ACC112 (cell line): ENCODE results near the gene KRTAP10-6.
"Not testable (repeated sequence)": the region's sequence is repeated elsewhere in the genome, so short reads cannot be mapped to it uniquely, and the experiment has no call there.

ENCODE experiments used
- H2AFZ ChIP-seq: fragments of 200-600 bp; sonication (generic); one replicate; pipeline ENCODE4 v1.6.0; 2017; ENCODE audit warnings: antibody characterized with exemption, low read length; ENCODE audit not compliant: unreplicated experiment
- H3K27ac ChIP-seq: fragments of 200-600 bp; sonication (generic); 2 replicates; pipeline ENCODE4 v1.5.1; 2014; ENCODE audit warnings: low read depth, mild to moderate bottlenecking, antibody characterized with exemption, low read length, moderate library complexity
- H3K27me3 ChIP-seq: fragments of 200-600 bp; sonication (generic); 2 replicates; pipeline ENCODE4 v1.6.1; 2014; ENCODE audit warnings: mild to moderate bottlenecking, antibody characterized with exemption, low read length, moderate library complexity, mixed read lengths; ENCODE audit not compliant: insufficient read depth
- H3K36me3 ChIP-seq: fragments of 200-600 bp; sonication (generic); 2 replicates; pipeline ENCODE4 v1.6.1; 2016; ENCODE audit warnings: mild to moderate bottlenecking, antibody characterized with exemption, low read length, moderate library complexity, mixed read lengths; ENCODE audit not compliant: insufficient read depth
- H3K4me1 ChIP-seq: fragments of 200-600 bp; sonication (generic); one replicate; pipeline ENCODE4 v1.6.1; 2016; ENCODE audit warnings: low read length, mixed read lengths; ENCODE audit not compliant: insufficient read depth, unreplicated experiment, control insufficient read depth
- H3K4me3 ChIP-seq: fragments of 200-600 bp; sonication (generic); 2 replicates; pipeline ENCODE4 v1.5.1; 2014; ENCODE audit warnings: mild to moderate bottlenecking, low read depth, low read length
- H3K79me2 ChIP-seq: fragments of 200-600 bp; sonication (generic); one replicate; pipeline ENCODE4 v1.6.0; 2016; ENCODE audit warnings: low read length; ENCODE audit not compliant: control insufficient read depth, unreplicated experiment, insufficient read depth

The KRTAP10-6 gene

GRCh38 chr21:44596068-44596725 lies 3.9 kb upstream of the KRTAP10-6 start:
- H3K36me3 ChIP-seq: no peaks in the 10 kb centered on the region
- H3K4me1 ChIP-seq: no peaks in the 10 kb centered on the region
- no peak overlapping the region for H2AFZ ChIP-seq
- no peak overlapping the region for H3K27ac ChIP-seq
- no peak overlapping the region for H3K4me3 ChIP-seq
- peaks cover 80% of the 10 kb centered on the region for H3K27me3 ChIP-seq
- H3K79me2 ChIP-seq: no peaks in the 10 kb centered on the region

GRCh38 chr21:44595524-44595923 lies 3.2 kb upstream of the KRTAP10-6 start:
- Histone ChIP-seq H3K4me1 (no peaks in the 10 kb centered on the region), H3K79me2 (no peaks in the 10 kb centered on the region), H3K4me3 (no peak overlapping the region), H3K36me3 (no peaks in the 10 kb centered on the region), H3K27ac (no peak overlapping the region), H3K27me3 (peaks cover 77% of the 10 kb centered on the region), H2AFZ (no peak overlapping the region)

GRCh38 chr21:44594406-44594916 lies 2.2 kb upstream of the KRTAP10-6 start:
- H3K4me3 ChIP-seq: no peak overlapping the region
- H2AFZ ChIP-seq: no peak overlapping the region
- no peak overlapping the region for H3K27ac ChIP-seq
- peaks cover 67% of the 10 kb centered on the region for H3K27me3 ChIP-seq
- no peaks in the 10 kb centered on the region for H3K79me2 ChIP-seq
- no peaks in the 10 kb centered on the region for H3K4me1 ChIP-seq
- no peaks in the 10 kb centered on the region for H3K36me3 ChIP-seq

GRCh38 chr21:44593598-44594405 lies 1.5 kb upstream of the KRTAP10-6 start:
- H3K4me3 ChIP-seq: no peak overlapping the region
- no peaks in the 10 kb centered on the region for H3K4me1 ChIP-seq
- no peaks in the 10 kb centered on the region for H3K36me3 ChIP-seq
- H2AFZ ChIP-seq: no peak overlapping the region
- no peak overlapping the region for H3K27ac ChIP-seq
- H3K79me2 ChIP-seq: no peaks in the 10 kb centered on the region
- peaks cover 62% of the 10 kb centered on the region for H3K27me3 ChIP-seq

- not testable (repeated sequence) for H2AFZ ChIP-seq, H3K79me2 ChIP-seq, H3K4me3 ChIP-seq, H3K27ac ChIP-seq, H3K4me1 ChIP-seq, H3K36me3 ChIP-seq
- H3K27me3 ChIP-seq: peaks cover 43% of the 10 kb centered on the region
These were observed 539 bp downstream of the KRTAP10-6 start for GRCh38 chr21:44591801-44592130.

- not testable (repeated sequence) for H2AFZ ChIP-seq, H3K27ac ChIP-seq, H3K79me2 ChIP-seq, H3K4me1 ChIP-seq, H3K36me3 ChIP-seq, H3K4me3 ChIP-seq
- peaks cover 37% of the 10 kb centered on the region for H3K27me3 ChIP-seq
These were observed 1.2 kb downstream of the KRTAP10-6 start for GRCh38 chr21:44590897-44591800.

- Histone ChIP-seq H3K27me3 (peaks cover 37% of the 10 kb centered on the region), H3K79me2 (no peaks in the 10 kb centered on the region), H3K4me1 (no peaks in the 10 kb centered on the region), H3K4me3 (no peak overlapping the region), H3K36me3 (no peaks in the 10 kb centered on the region), H2AFZ (no peak overlapping the region), H3K27ac (no peak overlapping the region)
These were observed 2.0 kb downstream of the KRTAP10-6 start for GRCh38 chr21:44590311-44590721.

- Histone ChIP-seq H3K36me3 (no peaks in the 10 kb centered on the region), H3K4me1 (no peaks in the 10 kb centered on the region), H3K4me3 (no peak overlapping the region), H2AFZ (no peak overlapping the region), H3K27ac (no peak overlapping the region), H3K79me2 (no peaks in the 10 kb centered on the region), H3K27me3 (peaks cover 37% of the 10 kb centered on the region)
These were observed 2.6 kb downstream of the KRTAP10-6 start for GRCh38 chr21:44589586-44590305.

GRCh38 chr21:44589094-44589493 lies 3.2 kb downstream of the KRTAP10-6 start:
- Histone ChIP-seq H3K79me2 (no peaks in the 10 kb centered on the region), H3K36me3 (no peaks in the 10 kb centered on the region), H3K27me3 (peaks cover 32% of the 10 kb centered on the region), H3K4me1 (no peaks in the 10 kb centered on the region), H3K4me3 (no peak overlapping the region), H2AFZ (no peak overlapping the region), H3K27ac (no peak overlapping the region)

- no peaks in the 10 kb centered on the region for H3K4me1 ChIP-seq
- H3K79me2 ChIP-seq: no peaks in the 10 kb centered on the region
- no peak overlapping the region for H3K4me3 ChIP-seq
These were observed 6.4 kb downstream of the KRTAP10-6 start for GRCh38 chr21:44585892-44586291.

More at GRCh38 chr21:44585892-44586291, 6.4 kb downstream of the KRTAP10-6 start:
- peaks cover 16% of the 10 kb centered on the region for H3K27me3 ChIP-seq
- H2AFZ ChIP-seq: no peak overlapping the region
- H3K27ac ChIP-seq: no peak overlapping the region
- H3K36me3 ChIP-seq: no peaks in the 10 kb centered on the region
